SK-N-MC (cell line): ENCODE results near the gene ULK4.

Source experiments
- DNase-seq: peaks from one replicate; pipeline ENCODE4 v3.0.0-alpha.2; 2011; ENCODE audit warnings: low read depth, low spot score
- H3K27ac ChIP-seq: fragments of 200-600 bp; sonication (generic); 2 replicates; pipeline ENCODE4 v1.5.1; 2016; ENCODE audit warnings: mixed run types
- H3K36me3 ChIP-seq: fragments of 200-600 bp; sonication (generic); 2 replicates; pipeline ENCODE4 v1.6.1; 2017; ENCODE audit warnings: antibody characterized with exemption, low read length, mixed read lengths; ENCODE audit not compliant: insufficient read depth
- H3K4me3 ChIP-seq: fragments of 200-600 bp; sonication (generic); 2 replicates; pipeline ENCODE4 v1.5.1; 2016
- H3K9ac ChIP-seq: fragments of 200-600 bp; sonication (generic); 2 replicates; pipeline ENCODE4 v1.8.0; 2017; ENCODE audit warnings: mixed run types, mixed read lengths; ENCODE audit not compliant: insufficient read length
- H3K9me3 ChIP-seq: fragments of 200-600 bp; sonication (generic); 2 replicates; pipeline ENCODE4 v1.6.1; 2017; ENCODE audit warnings: low read depth, mild to moderate bottlenecking, antibody characterized with exemption, low read length, moderate library complexity, mixed read lengths
- EZH2 ChIP-seq: fragments of 200-600 bp; sonication (generic); IDR thresholded peaks from one replicate; pipeline ENCODE4 v1.6.1; 2017; ENCODE audit warnings: antibody characterized with exemption
- FOXP2 ChIP-seq: optimal IDR thresholded peaks from 2 replicates; pipeline ENCODE3; 2011; ENCODE audit warnings: mild to moderate bottlenecking, moderate library complexity; ENCODE audit not compliant: insufficient read depth; ENCODE audit errors: extremely low read length, control extremely low read depth
- POLR2AphosphoS5 ChIP-seq: IDR thresholded peaks from 2 replicates; pipeline ENCODE4 v1.6.1; 2012; ENCODE audit warnings: mild to moderate bottlenecking, low read depth, low read length, borderline replicate concordance

ULK4 gene

DNA sequence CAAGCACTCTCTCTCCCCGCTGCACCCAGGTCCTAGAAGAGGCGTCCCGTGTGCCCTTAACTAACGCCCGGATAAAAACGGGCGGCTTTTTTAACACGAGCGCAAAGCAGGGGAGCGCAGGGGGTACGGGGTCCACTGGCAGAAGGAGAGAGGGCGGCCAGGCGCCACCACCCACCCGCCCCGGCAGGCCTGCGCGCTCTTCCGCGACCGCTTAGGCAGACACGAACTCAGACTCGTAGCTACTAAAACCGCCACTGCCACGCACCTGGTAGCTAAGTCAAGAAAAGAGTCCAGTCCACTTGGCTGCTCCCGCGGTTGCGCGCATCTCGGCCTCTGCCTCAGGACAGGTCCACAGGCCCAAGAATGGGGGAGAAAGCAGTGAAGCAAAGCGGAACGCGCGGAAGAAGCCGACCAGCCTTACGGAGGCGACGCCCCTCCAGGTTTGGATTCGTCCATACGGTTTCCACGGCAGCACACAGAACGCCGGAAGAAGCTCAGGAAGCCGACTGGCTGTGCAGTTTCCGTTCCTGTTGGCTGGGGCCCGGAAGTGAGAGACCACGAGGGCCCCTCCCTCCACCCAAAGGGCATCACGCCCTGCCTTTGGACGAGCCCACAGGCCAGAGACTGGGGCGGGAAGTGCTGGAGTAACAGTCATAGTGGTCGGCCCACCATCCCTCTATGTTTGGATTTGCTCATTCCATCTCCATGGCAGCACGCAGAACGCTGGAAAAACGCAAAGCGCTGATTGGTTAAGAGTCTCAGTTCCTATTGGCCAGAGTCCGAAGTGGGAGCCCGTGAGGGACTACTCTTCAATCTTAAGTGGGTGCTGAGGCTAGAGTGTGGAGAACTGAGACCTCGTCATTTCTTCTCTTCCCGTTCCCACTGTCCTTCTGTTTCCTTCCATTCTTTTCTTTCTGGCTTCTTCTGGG is at the start of gene ULK4:
ULK4 (minus strand) TSS at position 353 of the 929 bp plus-strand sequence. CDS start 7,344 bp downstream, outside the sequence.
- peak; percentile 89 for DNase-seq
- Histone ChIP-seq H3K9ac (peak within 1 kb of the TSS; percentile 41), H3K36me3 (no peaks in the 10 kb centered on the region), H3K27ac (no peak within 1 kb of the TSS), H3K9me3 (no peaks in the 10 kb centered on the region), H3K4me3 (peak within 1 kb of the TSS; percentile 84)
- TF ChIP-seq POLR2AphosphoS5, result peak; percentile 71
- TF ChIP-seq EZH2, result no peak

DNA sequence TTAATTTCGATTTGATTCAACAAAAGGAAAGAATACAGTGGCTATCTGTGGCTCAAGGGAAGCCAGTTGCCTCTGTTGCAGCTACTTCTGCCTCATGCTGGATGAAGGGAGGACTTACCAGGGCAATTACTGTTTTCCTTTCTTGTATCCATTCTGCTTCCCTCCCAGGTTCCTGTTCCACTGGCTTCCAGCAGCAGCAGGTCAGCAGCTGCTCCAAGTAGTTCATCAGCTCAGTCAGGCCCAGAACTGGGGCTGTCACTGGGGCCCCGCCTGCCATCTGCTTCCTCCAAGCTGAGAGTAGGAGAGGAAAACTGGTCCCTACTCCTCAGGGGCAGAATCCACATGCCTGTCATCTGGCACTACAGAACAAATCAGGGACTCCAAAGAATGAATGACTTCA is 48.6 kb upstream of the ULK4 start:
- no peak overlapping the region for H3K9ac ChIP-seq
- H3K4me3 ChIP-seq, result no peak overlapping the region
- TF ChIP-seq FOXP2 (no peak), EZH2 (no peak), POLR2AphosphoS5 (no peak)
- DNase-seq, result no peak
- H3K9me3 ChIP-seq, result no peaks in the 10 kb centered on the region
- no peak overlapping the region for H3K27ac ChIP-seq
- no peaks in the 10 kb centered on the region for H3K36me3 ChIP-seq

DNA sequence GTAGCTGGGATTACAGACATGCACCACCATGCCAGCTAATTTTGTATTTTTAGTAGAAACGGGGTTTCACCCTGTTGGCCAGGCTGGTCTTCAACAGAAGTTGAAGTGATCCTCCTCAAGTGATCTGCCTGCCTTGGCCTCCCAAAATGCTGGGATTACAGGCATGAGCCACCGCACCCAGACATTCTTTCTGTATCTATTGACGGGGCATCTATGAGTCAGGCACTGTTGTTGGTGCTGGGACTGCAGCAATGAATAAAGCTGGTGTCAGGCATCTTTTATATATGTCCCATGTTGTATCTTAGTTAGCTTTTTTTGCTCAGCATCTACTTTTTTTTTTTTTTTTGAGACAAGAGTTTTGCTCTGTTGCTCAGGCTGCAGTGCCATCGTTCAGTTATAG is 47.6 kb upstream of the ULK4 start:
- H3K9ac ChIP-seq, result no peak overlapping the region
- no peaks in the 10 kb centered on the region for H3K36me3 ChIP-seq
- TF ChIP-seq POLR2AphosphoS5 (no peak), EZH2 (no peak), FOXP2 (no peak)
- no peak overlapping the region for H3K4me3 ChIP-seq
- no peak for DNase-seq
- H3K9me3 ChIP-seq, result no peaks in the 10 kb centered on the region
- H3K27ac ChIP-seq, result no peak overlapping the region

DNA sequence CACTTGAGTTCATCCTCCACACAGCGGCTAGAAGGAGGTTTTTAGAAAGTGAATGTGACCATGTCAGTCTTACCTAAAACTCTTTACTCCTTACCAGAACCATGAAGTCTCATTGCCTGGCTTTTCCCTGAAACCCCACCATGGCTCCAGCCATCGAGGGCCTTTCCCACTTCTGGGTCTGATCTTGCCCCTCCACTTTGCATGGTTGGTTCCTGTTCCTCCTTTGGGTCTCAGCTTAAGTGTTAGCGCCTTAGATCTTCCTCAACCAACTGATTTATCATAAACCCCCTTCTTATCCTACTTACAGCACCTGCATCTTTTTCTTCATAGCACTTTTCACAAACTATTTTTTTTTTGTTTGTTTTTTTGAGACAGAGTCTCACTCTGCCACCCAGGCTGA is 45.9 kb upstream of the ULK4 start:
- TF ChIP-seq EZH2 (no peak), POLR2AphosphoS5 (no peak), FOXP2 (no peak)
- DNase-seq, result no peak
- H3K4me3 ChIP-seq, result no peak overlapping the region

DNA sequence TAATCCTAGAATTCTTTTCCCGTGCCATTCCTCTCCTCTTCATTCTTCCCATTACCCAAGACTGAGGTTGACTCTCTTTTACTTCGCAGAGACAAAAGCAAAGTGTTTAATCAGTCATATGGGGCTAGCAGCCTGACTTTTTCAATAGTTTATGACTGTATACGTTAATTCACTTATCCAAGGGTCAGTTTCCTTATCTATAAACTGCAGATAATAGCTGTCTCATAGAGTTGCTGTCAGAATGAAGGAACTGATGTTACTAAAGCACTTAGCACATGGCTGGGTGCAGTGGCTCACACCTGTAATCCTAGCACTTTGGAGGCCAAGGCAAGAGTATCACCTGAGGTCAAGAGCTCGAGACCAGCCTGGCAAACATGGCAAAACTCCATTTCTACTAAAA is 43.5 kb upstream of the ULK4 start:
- DNase-seq, result no peak
- Histone ChIP-seq H3K27ac (no peak overlapping the region), H3K36me3 (no peaks in the 10 kb centered on the region), H3K4me3 (no peak overlapping the region), H3K9ac (no peak overlapping the region), H3K9me3 (no peaks in the 10 kb centered on the region)
- TF ChIP-seq FOXP2 (no peak), EZH2 (no peak), POLR2AphosphoS5 (no peak)

More for the DNA sequence above, 45.9 kb upstream of the ULK4 start:
- no peak overlapping the region for H3K27ac ChIP-seq
- H3K36me3 ChIP-seq, result no peaks in the 10 kb centered on the region
- H3K9ac ChIP-seq, result no peak overlapping the region
- H3K9me3 ChIP-seq, result no peaks in the 10 kb centered on the region

DNA sequence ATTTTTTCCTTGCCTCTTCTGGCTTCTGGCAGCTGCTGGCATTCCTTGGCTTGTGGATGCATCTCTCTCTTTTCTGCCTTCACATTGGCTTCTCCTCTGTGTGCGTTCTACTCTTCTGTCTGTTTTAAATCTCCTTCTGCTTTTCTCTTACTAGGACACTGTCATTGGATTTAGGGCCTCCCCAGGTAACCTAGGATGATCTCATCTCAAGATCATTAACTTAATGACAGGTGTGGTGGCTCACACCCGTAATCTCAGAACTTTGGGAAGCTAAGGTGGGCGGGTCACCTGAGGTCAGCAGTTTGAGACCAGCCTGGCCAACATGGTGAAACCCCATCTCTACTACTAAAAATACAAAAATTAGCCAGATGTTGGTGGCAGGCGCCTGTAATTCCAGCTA is 40.9 kb upstream of the ULK4 start:
- Histone ChIP-seq H3K9me3 (no peaks in the 10 kb centered on the region), H3K4me3 (no peak overlapping the region), H3K36me3 (no peaks in the 10 kb centered on the region), H3K9ac (no peak overlapping the region), H3K27ac (no peak overlapping the region)
- TF ChIP-seq POLR2AphosphoS5 (no peak), FOXP2 (no peak), EZH2 (no peak)
- no peak for DNase-seq

DNA sequence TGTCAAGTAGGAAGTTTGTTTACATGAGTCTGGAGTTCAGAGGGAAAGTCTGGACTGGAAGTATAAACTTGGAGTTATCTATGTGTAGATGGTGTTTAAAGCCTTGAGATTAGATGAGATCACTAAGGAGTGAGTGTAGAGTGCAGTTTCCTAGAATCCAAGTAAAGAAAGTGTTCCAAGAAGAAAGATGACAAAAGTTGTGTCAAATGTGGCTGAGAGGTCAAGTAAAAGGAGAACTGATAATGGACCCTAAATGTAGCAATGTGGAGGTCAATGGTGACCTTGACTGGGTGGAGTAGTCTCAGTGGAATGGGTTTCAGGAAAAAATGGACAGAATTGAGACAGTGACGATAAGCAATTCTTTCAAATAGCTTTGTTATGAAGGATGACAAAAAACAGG is 39.9 kb upstream of the ULK4 start:
- Histone ChIP-seq H3K36me3 (no peaks in the 10 kb centered on the region), H3K9me3 (no peaks in the 10 kb centered on the region), H3K4me3 (no peak overlapping the region), H3K27ac (no peak overlapping the region), H3K9ac (no peak overlapping the region)
- no peak for DNase-seq
- no peak for TF ChIP-seq EZH2
- no peak for TF ChIP-seq FOXP2
- TF ChIP-seq POLR2AphosphoS5, result no peak

DNA sequence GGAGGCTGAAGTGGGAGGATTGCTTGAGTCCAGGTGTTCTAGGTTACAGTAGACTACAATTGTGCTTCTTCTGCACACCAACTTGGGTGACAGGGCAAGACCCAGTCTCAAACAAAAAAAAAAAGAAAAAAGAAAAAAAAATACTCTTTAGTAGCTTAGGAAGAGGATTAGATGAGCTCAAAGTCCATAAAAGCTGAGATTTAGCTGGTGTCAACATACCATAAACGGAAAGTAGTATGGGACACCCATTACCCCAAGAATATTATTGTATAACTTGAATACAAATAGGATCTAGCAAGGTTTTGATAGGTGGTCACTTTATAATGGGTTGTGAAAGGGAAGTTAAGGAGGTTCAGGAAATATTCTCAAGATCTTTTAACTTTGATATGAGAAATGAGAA is 38.0 kb upstream of the ULK4 start:
- no peak overlapping the region for H3K27ac ChIP-seq
- DNase-seq, result no peak
- no peak overlapping the region for H3K9ac ChIP-seq
- H3K4me3 ChIP-seq, result no peak overlapping the region
- TF ChIP-seq POLR2AphosphoS5 (no peak), FOXP2 (no peak), EZH2 (no peak)
- no peaks in the 10 kb centered on the region for H3K36me3 ChIP-seq
- H3K9me3 ChIP-seq, result no peaks in the 10 kb centered on the region
